8988T (cell line): ENCODE measurements around the gene MATN1.

Experiments used
- DNase-seq: peaks from one replicate; pipeline ENCODE4 v3.0.0; 2011

MATN1 gene

GRCh38 chr1:30757352-30758120 is 34.2 kb upstream of the MATN1 start, which contains the start of gene LAPTM5:
Gene LAPTM5 (minus strand): TSS chr1:30757774. CDS start chr1:30757745, 29 bp downstream.
- no peak for DNase-seq

- DNase-seq, result peak; percentile 53
These were observed 33.4 kb upstream of the MATN1 start for GRCh38 chr1:30756545-30757351.

GRCh38 chr1:30756206-30756544 is 32.8 kb upstream of the MATN1 start:
- no peak for DNase-seq

- no peak for DNase-seq
These were observed 32.4 kb upstream of the MATN1 start for GRCh38 chr1:30755746-30756145.

GRCh38 chr1:30755334-30755733 is 31.9 kb upstream of the MATN1 start:
- no peak for DNase-seq

- DNase-seq, result no peak
These were observed 31.3 kb upstream of the MATN1 start for GRCh38 chr1:30754684-30755171.

GRCh38 chr1:30753660-30754123 is 30.3 kb upstream of the MATN1 start:
- no peak for DNase-seq

- DNase-seq, result no peak
These were observed 29.7 kb upstream of the MATN1 start for GRCh38 chr1:30753118-30753517.

- no peak for DNase-seq
These were observed 29.2 kb upstream of the MATN1 start for GRCh38 chr1:30752651-30752908.

- DNase-seq, result no peak
These were observed 28.7 kb upstream of the MATN1 start for GRCh38 chr1:30751830-30752650.

- DNase-seq, result no peak
These were observed 27.4 kb upstream of the MATN1 start for GRCh38 chr1:30750731-30751291.

- no peak for DNase-seq
These were observed 26.6 kb upstream of the MATN1 start for GRCh38 chr1:30749691-30750583.

- no peak for DNase-seq
These were observed 25.5 kb upstream of the MATN1 start for GRCh38 chr1:30748699-30749401.

- no peak for DNase-seq
These were observed 24.8 kb upstream of the MATN1 start for GRCh38 chr1:30748098-30748698.

GRCh38 chr1:30747033-30748008 is 23.9 kb upstream of the MATN1 start:
- DNase-seq, result no peak

- DNase-seq, result no peak
These were observed 23.0 kb upstream of the MATN1 start for GRCh38 chr1:30746212-30747032.

- no peak for DNase-seq
These were observed 22.4 kb upstream of the MATN1 start for GRCh38 chr1:30745834-30746208.

- DNase-seq, result no peak
These were observed 21.9 kb upstream of the MATN1 start for GRCh38 chr1:30745156-30745833.
